Measurements from ENCODE around the gene ZFYVE21. TPM values are rescaled to one million over a fixed set of nuclear protein-coding genes. Genes with fewer than 3 reads are reported as not detected.
"Not testable (repeated sequence)": the region's sequence is repeated elsewhere in the genome, so short reads cannot be mapped to it uniquely, and the experiment has no call there.

Gene ZFYVE21
- polyA plus RNA-seq, 4 donors = 40.0 to 53.6 (median 42.1) TPM

DNA sequence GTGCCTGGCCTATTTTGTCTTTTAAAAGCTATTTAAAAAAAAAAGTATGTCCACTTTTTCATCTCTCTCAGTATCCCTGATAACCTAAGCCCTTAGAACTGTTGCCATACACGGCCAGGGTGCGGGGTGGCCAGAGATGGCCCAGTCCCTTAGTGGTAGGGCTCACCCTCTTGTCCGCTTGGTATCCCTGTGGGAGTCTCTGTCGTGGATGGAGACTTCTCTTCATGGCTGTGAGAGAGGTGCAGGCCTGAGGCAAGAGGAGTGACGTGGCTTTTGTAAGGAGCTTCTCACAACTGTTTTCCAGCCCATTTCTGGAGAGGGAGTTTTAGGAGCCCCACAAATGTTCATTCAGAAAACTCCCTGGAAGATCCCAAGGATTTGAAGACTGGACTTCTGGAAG is 27.2 kb upstream of the ZFYVE21 start:
- 90 to 95% (median 90%) methylated on average over 5 of the region's 5 CpGs for WGBS, 3 donors
- Histone ChIP-seq H3K27ac (ENCODE audit: low read depth in 1 of 3, low read length in 2 of 3) (no peak overlapping the region), H3K9me3 (ENCODE audit: control insufficient read depth in 2 of 2, insufficient read depth in 1 of 2, low read depth in 1 of 2, low read length in 1 of 2) (no peaks in the 10 kb centered on the region), H3K4me1 (ENCODE audit: control insufficient read depth in 3 of 3, insufficient read depth in 2 of 3, low read depth in 1 of 3, low read length in 2 of 3) (peaks cover 0 to 2% (median 0%) of the 10 kb centered on the region in 3 donors), H3K27me3 (ENCODE audit: control insufficient read depth in 3 of 3, insufficient read depth in 3 of 3, low read length in 3 of 3) (no peaks in the 10 kb centered on the region), H3K4me3 (ENCODE audit: low read depth in 1 of 3, low read length in 3 of 3) (no peak overlapping the region), H3K36me3 (ENCODE audit: control insufficient read depth in 3 of 3, insufficient read depth in 2 of 3, low read depth in 1 of 3, low read length in 3 of 3) (peaks cover 6 to 72% (median 21%) of the 10 kb centered on the region in 3 donors)
- no peak for DNase-seq
- FAIRE-seq = no peak

GRCh38 chr14:103688906-103689902 is 26.4 kb upstream of the ZFYVE21 start:
- no peak for DNase-seq

DNA sequence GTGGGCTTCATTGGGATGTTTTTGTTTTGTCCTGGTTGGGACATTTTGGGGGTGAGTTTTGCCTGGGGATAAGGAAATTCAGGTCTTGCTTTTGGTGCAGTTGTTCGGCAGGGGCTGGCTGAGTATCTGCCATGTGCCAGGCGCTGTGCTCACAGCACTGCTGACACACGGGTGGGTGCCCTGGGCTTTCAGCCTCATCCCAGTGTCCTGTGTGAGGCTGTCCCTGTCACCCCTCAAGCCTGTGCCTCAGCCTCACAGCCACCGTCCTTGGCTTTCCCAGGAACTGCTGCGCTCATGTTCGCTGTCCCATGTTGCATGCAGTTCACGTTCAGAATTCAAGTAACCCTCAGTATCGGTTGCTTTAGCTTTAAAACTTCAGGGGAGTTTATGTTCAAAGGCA is 25.3 kb upstream of the ZFYVE21 start:
- FAIRE-seq (no peak), DNase-seq (no peak)
- WGBS, 3 donors = 92 to 95% (median 94%) methylated on average over 8 of the region's 8 CpGs
- Histone ChIP-seq H3K4me1 (ENCODE audit: control insufficient read depth in 3 of 3, insufficient read depth in 2 of 3, low read depth in 1 of 3, low read length in 2 of 3) (peaks cover 0 to 2% (median under 1%) of the 10 kb centered on the region in 3 donors), H3K9me3 (ENCODE audit: control insufficient read depth in 2 of 2, insufficient read depth in 1 of 2, low read depth in 1 of 2, low read length in 1 of 2) (no peaks in the 10 kb centered on the region), H3K27me3 (ENCODE audit: control insufficient read depth in 3 of 3, insufficient read depth in 3 of 3, low read length in 3 of 3) (no peaks in the 10 kb centered on the region), H3K36me3 (ENCODE audit: control insufficient read depth in 3 of 3, insufficient read depth in 2 of 3, low read depth in 1 of 3, low read length in 3 of 3) (peaks cover 7 to 73% (median 18%) of the 10 kb centered on the region in 3 donors), H3K4me3 (ENCODE audit: low read depth in 1 of 3, low read length in 3 of 3) (no peak overlapping the region), H3K27ac (ENCODE audit: low read depth in 1 of 3, low read length in 2 of 3) (no peak overlapping the region)

More at GRCh38 chr14:103688906-103689902, 26.4 kb upstream of the ZFYVE21 start:
- H3K4me3 ChIP-seq (ENCODE audit: low read depth in 1 of 3, low read length in 3 of 3) = no peak overlapping the region
- H3K4me1 ChIP-seq (ENCODE audit: control insufficient read depth in 3 of 3, insufficient read depth in 2 of 3, low read depth in 1 of 3, low read length in 2 of 3) = peaks cover 0 to 2% (median 0%) of the 10 kb centered on the region in 3 donors
- peak overlapping the region in 1 of 3 donors; percentile 19 for H3K27ac ChIP-seq (ENCODE audit: low read depth in 1 of 3, low read length in 2 of 3)
- H3K36me3 ChIP-seq (ENCODE audit: control insufficient read depth in 3 of 3, insufficient read depth in 2 of 3, low read depth in 1 of 3, low read length in 3 of 3) = peaks cover 6 to 73% (median 21%) of the 10 kb centered on the region in 3 donors
- FAIRE-seq = no peak
- H3K9me3 ChIP-seq (ENCODE audit: control insufficient read depth in 2 of 2, insufficient read depth in 1 of 2, low read depth in 1 of 2, low read length in 1 of 2) = no peaks in the 10 kb centered on the region
- 70 to 91% (median 78%) methylated on average over 16 of the region's 16 CpGs for WGBS, 3 donors
- no peaks in the 10 kb centered on the region for H3K27me3 ChIP-seq (ENCODE audit: control insufficient read depth in 3 of 3, insufficient read depth in 3 of 3, low read length in 3 of 3)

DNA sequence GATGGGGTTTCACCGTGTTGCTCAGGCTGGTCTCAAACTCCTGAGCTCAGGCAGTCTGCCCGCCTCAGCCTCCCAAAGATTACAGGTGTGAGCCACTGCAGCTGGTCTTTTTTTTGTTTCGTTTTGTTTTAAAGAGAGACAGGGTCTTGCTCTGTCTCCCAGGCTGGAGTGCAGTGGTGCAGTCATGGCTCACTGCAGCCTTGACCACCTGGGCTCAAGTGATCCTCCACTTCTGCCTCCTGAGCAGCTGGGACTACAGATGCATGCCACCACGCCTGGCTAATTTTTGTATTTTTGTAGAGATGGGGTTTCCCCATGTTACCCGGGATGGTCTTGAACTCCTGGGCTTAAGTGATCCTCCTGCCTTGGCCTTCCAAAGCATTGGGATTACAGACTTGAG is 24.0 kb upstream of the ZFYVE21 start:
- FAIRE-seq; H3K27ac ChIP-seq (ENCODE audit: low read depth in 1 of 3, low read length in 2 of 3); H3K4me1 ChIP-seq (ENCODE audit: control insufficient read depth in 3 of 3, insufficient read depth in 2 of 3, low read depth in 1 of 3, low read length in 2 of 3); DNase-seq; H3K9me3 ChIP-seq (ENCODE audit: control insufficient read depth in 2 of 2, insufficient read depth in 1 of 2, low read depth in 1 of 2, low read length in 1 of 2); H3K27me3 ChIP-seq (ENCODE audit: control insufficient read depth in 3 of 3, insufficient read depth in 3 of 3, low read length in 3 of 3); H3K4me3 ChIP-seq (ENCODE audit: low read depth in 1 of 3, low read length in 3 of 3): not testable (repeated sequence)
- 84 to 87% (median 85%) methylated on average over 5 of the region's 5 CpGs for WGBS, 3 donors
- H3K36me3 ChIP-seq (ENCODE audit: control insufficient read depth in 3 of 3, insufficient read depth in 2 of 3, low read depth in 1 of 3, low read length in 3 of 3) = peaks cover 6 to 72% (median 13%) of the 10 kb centered on the region in 3 donors

- FAIRE-seq = no peak
- Histone ChIP-seq H3K4me1 (ENCODE audit: control insufficient read depth in 3 of 3, insufficient read depth in 2 of 3, low read depth in 1 of 3, low read length in 2 of 3) (peaks cover 0 to 6% (median 2%) of the 10 kb centered on the region in 3 donors), H3K27ac (ENCODE audit: low read depth in 1 of 3, low read length in 2 of 3) (no peak overlapping the region), H3K27me3 (ENCODE audit: control insufficient read depth in 3 of 3, insufficient read depth in 3 of 3, low read length in 3 of 3) (no peaks in the 10 kb centered on the region), H3K9me3 (ENCODE audit: control insufficient read depth in 2 of 2, insufficient read depth in 1 of 2, low read depth in 1 of 2, low read length in 1 of 2) (no peaks in the 10 kb centered on the region), H3K36me3 (ENCODE audit: control insufficient read depth in 3 of 3, insufficient read depth in 2 of 3, low read depth in 1 of 3, low read length in 3 of 3) (peaks cover 4 to 68% (median 9%) of the 10 kb centered on the region in 3 donors), H3K4me3 (ENCODE audit: low read depth in 1 of 3, low read length in 3 of 3) (no peak overlapping the region)
- DNase-seq = no peak
- WGBS, 3 donors = 90 to 97% (median 96%) methylated on average over 17 of the region's 17 CpGs
Observed at GRCh38 chr14:103692159-103692558, 23.5 kb upstream of the ZFYVE21 start.

DNA sequence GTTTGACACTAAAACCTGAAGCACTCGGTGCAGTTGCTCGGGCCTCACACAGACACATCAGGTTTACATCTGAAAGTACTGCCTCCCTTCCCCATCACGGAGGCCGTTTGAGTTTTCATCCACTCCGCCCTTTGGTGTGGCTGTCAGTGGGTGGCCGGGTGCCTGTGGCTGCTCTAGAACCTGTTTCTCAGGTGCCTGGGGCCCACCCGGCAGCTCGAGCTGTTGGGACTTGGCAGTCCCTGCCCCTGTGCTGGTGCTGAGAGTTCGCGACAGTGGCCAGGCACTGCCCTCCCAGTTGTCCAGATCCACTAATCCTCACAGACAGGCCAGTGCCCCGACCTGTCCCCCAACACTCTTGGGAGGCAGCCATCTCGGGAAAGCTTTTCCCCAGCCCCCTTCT is 22.7 kb upstream of the ZFYVE21 start:
- no peak for FAIRE-seq

GRCh38 chr14:103693515-103693914 is 22.1 kb upstream of the ZFYVE21 start:
- WGBS, 3 donors = 42 to 77% (median 60%) methylated on average over 22 of the region's 22 CpGs
- no peaks in the 10 kb centered on the region for H3K27me3 ChIP-seq (ENCODE audit: control insufficient read depth in 3 of 3, insufficient read depth in 3 of 3, low read length in 3 of 3)
- peaks cover 0 to 11% (median 2%) of the 10 kb centered on the region in 3 donors for H3K4me1 ChIP-seq (ENCODE audit: control insufficient read depth in 3 of 3, insufficient read depth in 2 of 3, low read depth in 1 of 3, low read length in 2 of 3)
- H3K4me3 ChIP-seq (ENCODE audit: low read depth in 1 of 3, low read length in 3 of 3) = no peak overlapping the region
- peak overlapping the region in 1 of 3 donors; percentile 6 for H3K27ac ChIP-seq (ENCODE audit: low read depth in 1 of 3, low read length in 2 of 3)
- FAIRE-seq (no peak), DNase-seq (peak in 1 of 2 donors; percentile 70)
- peaks cover 4 to 73% (median 13%) of the 10 kb centered on the region in 3 donors for H3K36me3 ChIP-seq (ENCODE audit: control insufficient read depth in 3 of 3, insufficient read depth in 2 of 3, low read depth in 1 of 3, low read length in 3 of 3)
- H3K9me3 ChIP-seq (ENCODE audit: control insufficient read depth in 2 of 2, insufficient read depth in 1 of 2, low read depth in 1 of 2, low read length in 1 of 2) = no peaks in the 10 kb centered on the region

More for the DNA sequence above, 22.7 kb upstream of the ZFYVE21 start:
- peaks cover 4 to 72% (median 9%) of the 10 kb centered on the region in 3 donors for H3K36me3 ChIP-seq (ENCODE audit: control insufficient read depth in 3 of 3, insufficient read depth in 2 of 3, low read depth in 1 of 3, low read length in 3 of 3)
- peaks cover 0 to 11% (median 2%) of the 10 kb centered on the region in 3 donors for H3K4me1 ChIP-seq (ENCODE audit: control insufficient read depth in 3 of 3, insufficient read depth in 2 of 3, low read depth in 1 of 3, low read length in 2 of 3)
- 67 to 80% (median 71%) methylated on average over 12 of the region's 12 CpGs for WGBS, 3 donors
- no peak overlapping the region for H3K4me3 ChIP-seq (ENCODE audit: low read depth in 1 of 3, low read length in 3 of 3)
- no peak overlapping the region for H3K27ac ChIP-seq (ENCODE audit: low read depth in 1 of 3, low read length in 2 of 3)
- no peak for DNase-seq
- no peaks in the 10 kb centered on the region for H3K27me3 ChIP-seq (ENCODE audit: control insufficient read depth in 3 of 3, insufficient read depth in 3 of 3, low read length in 3 of 3)
- H3K9me3 ChIP-seq (ENCODE audit: control insufficient read depth in 2 of 2, insufficient read depth in 1 of 2, low read depth in 1 of 2, low read length in 1 of 2) = no peaks in the 10 kb centered on the region

- no peak for FAIRE-seq
Observed at GRCh38 chr14:103694572-103695026, 21.0 kb upstream of the ZFYVE21 start.

More at GRCh38 chr14:103694572-103695026, 21.0 kb upstream of the ZFYVE21 start:
- H3K36me3 ChIP-seq (ENCODE audit: control insufficient read depth in 3 of 3, insufficient read depth in 2 of 3, low read depth in 1 of 3, low read length in 3 of 3) = peaks cover 4 to 75% (median 13%) of the 10 kb centered on the region in 3 donors
- peaks cover 0 to 13% (median 0%) of the 10 kb centered on the region in 3 donors for H3K4me1 ChIP-seq (ENCODE audit: control insufficient read depth in 3 of 3, insufficient read depth in 2 of 3, low read depth in 1 of 3, low read length in 2 of 3)
- H3K27ac ChIP-seq (ENCODE audit: low read depth in 1 of 3, low read length in 2 of 3) = no peak overlapping the region
- H3K27me3 ChIP-seq (ENCODE audit: control insufficient read depth in 3 of 3, insufficient read depth in 3 of 3, low read length in 3 of 3) = no peaks in the 10 kb centered on the region
- DNase-seq = no peak
- no peaks in the 10 kb centered on the region for H3K9me3 ChIP-seq (ENCODE audit: control insufficient read depth in 2 of 2, insufficient read depth in 1 of 2, low read depth in 1 of 2, low read length in 1 of 2)
- 93 to 95% (median 95%) methylated on average over 20 of the region's 20 CpGs for WGBS, 3 donors
- no peak overlapping the region for H3K4me3 ChIP-seq (ENCODE audit: low read depth in 1 of 3, low read length in 3 of 3)

All from small intestine (tissue), 7 donors.